Endothelial cell of umbilical vein (primary cell): ENCODE results near the gene ITGA8.

Source experiments
- FOS ChIP-seq: IDR thresholded peaks from 2 replicates; pipeline ENCODE4 v1.6.1; 2011; ENCODE audit warnings: mild to moderate bottlenecking, low read length, moderate library complexity, borderline replicate concordance; ENCODE audit not compliant: insufficient read depth
- MAX ChIP-seq: IDR thresholded peaks from 2 replicates; pipeline ENCODE4 v1.6.1; 2011; ENCODE audit not compliant: insufficient read depth, insufficient read length
- POLR2A ChIP-seq: IDR thresholded peaks from 2 replicates; pipeline ENCODE4 v1.6.1; 2012; ENCODE audit warnings: low read depth, mild to moderate bottlenecking, control low read depth, low read length
- POLR2AphosphoS5 ChIP-seq: IDR thresholded peaks from 2 replicates; pipeline ENCODE4 v1.6.1; 2012; ENCODE audit warnings: low read depth, mild to moderate bottlenecking, control low read depth, low read length, moderate library complexity; ENCODE audit not compliant: insufficient read depth
- TF ChIP-seq, protein P1 (sequence below), 2 donors: IDR thresholded peaks; 1 replicate in 1 of 2; 2 replicates in 1 of 2; pipeline ENCODE4 v1.5.1; 2011; ENCODE audit warnings: low read length in 2 of 2, mild to moderate bottlenecking in 2 of 2, moderate library complexity in 2 of 2, control low read depth in 1 of 2, inconsistent platforms in 1 of 2, low read depth in 1 of 2; ENCODE audit not compliant: insufficient read depth in 1 of 2; ENCODE audit errors: extremely low read depth in 1 of 2

- no peak for TF ChIP-seq FOS
- TF ChIP-seq, protein P1, sequence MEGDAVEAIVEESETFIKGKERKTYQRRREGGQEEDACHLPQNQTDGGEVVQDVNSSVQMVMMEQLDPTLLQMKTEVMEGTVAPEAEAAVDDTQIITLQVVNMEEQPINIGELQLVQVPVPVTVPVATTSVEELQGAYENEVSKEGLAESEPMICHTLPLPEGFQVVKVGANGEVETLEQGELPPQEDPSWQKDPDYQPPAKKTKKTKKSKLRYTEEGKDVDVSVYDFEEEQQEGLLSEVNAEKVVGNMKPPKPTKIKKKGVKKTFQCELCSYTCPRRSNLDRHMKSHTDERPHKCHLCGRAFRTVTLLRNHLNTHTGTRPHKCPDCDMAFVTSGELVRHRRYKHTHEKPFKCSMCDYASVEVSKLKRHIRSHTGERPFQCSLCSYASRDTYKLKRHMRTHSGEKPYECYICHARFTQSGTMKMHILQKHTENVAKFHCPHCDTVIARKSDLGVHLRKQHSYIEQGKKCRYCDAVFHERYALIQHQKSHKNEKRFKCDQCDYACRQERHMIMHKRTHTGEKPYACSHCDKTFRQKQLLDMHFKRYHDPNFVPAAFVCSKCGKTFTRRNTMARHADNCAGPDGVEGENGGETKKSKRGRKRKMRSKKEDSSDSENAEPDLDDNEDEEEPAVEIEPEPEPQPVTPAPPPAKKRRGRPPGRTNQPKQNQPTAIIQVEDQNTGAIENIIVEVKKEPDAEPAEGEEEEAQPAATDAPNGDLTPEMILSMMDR (IDR thresholded peaks at IDR 0.05; ENCODE audit: extremely low read depth in 1 of 2, insufficient read depth in 1 of 2, low read depth in 1 of 2, low read length in 2 of 2) = no peak
- TF ChIP-seq POLR2A = no peak
- no peak for TF ChIP-seq MAX
- TF ChIP-seq POLR2AphosphoS5 = no peak
Measured at GRCh38 chr10:15478950-15479349, 240.8 kb downstream of the ITGA8 start.
